ENCODE measurements around the gene CLDN9. TPM values are rescaled to one million over a fixed set of nuclear protein-coding genes. Genes with fewer than 3 reads are reported as not detected.

Gene CLDN9
- polyA plus RNA-seq, 1 donor from 2014 or later, result not detected

GRCh38 chr16:2975161-2975795, 37.4 kb upstream of the CLDN9 start:
- Histone ChIP-seq H3K4me3 (ENCODE audit: low read length) (no peak overlapping the region), H3K9me2 (ENCODE audit: insufficient read depth, low read length) (no peaks in the 10 kb centered on the region), H3K36me3 (ENCODE audit: insufficient read depth, low read length) (no peaks in the 10 kb centered on the region), H3K9me3 (ENCODE audit: low read length) (no peaks in the 10 kb centered on the region), H3K27me3 (ENCODE audit: insufficient read depth, low read depth, low read length) (no peaks in the 10 kb centered on the region), H2AFZ (ENCODE audit: low read depth, low read length) (no peak overlapping the region), H3K9ac (ENCODE audit: low read length) (no peak overlapping the region), H3K27ac (ENCODE audit: low read length) (no peak overlapping the region), H3F3A (ENCODE audit: insufficient read depth, low read length, poor library complexity, severe bottlenecking) (no peaks in the 10 kb centered on the region), H4K20me1 (ENCODE audit: insufficient read depth) (no peaks in the 10 kb centered on the region), H3K79me2 (replicated peaks; ENCODE audit: insufficient read depth, low read length) (no peaks in the 10 kb centered on the region), H3K4me2 (ENCODE audit: low read length) (no peak overlapping the region)
- no peak for TF ChIP-seq RAD21 (conservative IDR thresholded peaks at IDR 0.05)
- TF ChIP-seq EP300 (conservative IDR thresholded peaks at IDR 0.05; ENCODE audit: poor library complexity, severe bottlenecking), result no peak
- no peak for TF ChIP-seq REST (IDR thresholded peaks at IDR 0.05; ENCODE audit: borderline replicate concordance)
- no peak for TF ChIP-seq POLR2AphosphoS5 (IDR thresholded peaks at IDR 0.05)
- no peak for TF ChIP-seq MXI1 (conservative IDR thresholded peaks at IDR 0.05; ENCODE audit: poor library complexity, severe bottlenecking)
- TF ChIP-seq CTCF (IDR thresholded peaks at IDR 0.05; ENCODE audit: poor library complexity, severe bottlenecking), result no peak
- no peak for TF ChIP-seq TAF1 (IDR thresholded peaks at IDR 0.05; ENCODE audit: low read depth)
- TF ChIP-seq EZH2 (IDR thresholded peaks at IDR 0.05; ENCODE audit: borderline replicate concordance, insufficient read depth, low read length, poor library complexity, severe bottlenecking), result no peak
- no peak for TF ChIP-seq SMC3 (conservative IDR thresholded peaks at IDR 0.05; ENCODE audit: poor library complexity)

- Histone ChIP-seq H3K27ac (ENCODE audit: low read length) (no peak overlapping the region), H3K4me2 (ENCODE audit: low read length) (no peak overlapping the region), H3K36me3 (ENCODE audit: insufficient read depth, low read length) (no peaks in the 10 kb centered on the region), H3K9me2 (ENCODE audit: insufficient read depth, low read length) (no peaks in the 10 kb centered on the region), H4K20me1 (ENCODE audit: insufficient read depth) (no peaks in the 10 kb centered on the region), H2AFZ (ENCODE audit: low read depth, low read length) (no peak overlapping the region), H3K9me3 (ENCODE audit: low read length) (no peaks in the 10 kb centered on the region), H3K79me2 (replicated peaks; ENCODE audit: insufficient read depth, low read length) (no peaks in the 10 kb centered on the region), H3K9ac (ENCODE audit: low read length) (no peak overlapping the region), H3K27me3 (ENCODE audit: insufficient read depth, low read depth, low read length) (no peaks in the 10 kb centered on the region), H3F3A (ENCODE audit: insufficient read depth, low read length, poor library complexity, severe bottlenecking) (no peaks in the 10 kb centered on the region), H3K4me3 (ENCODE audit: low read length) (no peak overlapping the region)
- no peak for TF ChIP-seq MXI1 (conservative IDR thresholded peaks at IDR 0.05; ENCODE audit: poor library complexity, severe bottlenecking)
- TF ChIP-seq CTCF (IDR thresholded peaks at IDR 0.05; ENCODE audit: poor library complexity, severe bottlenecking), result no peak
- TF ChIP-seq RAD21 (conservative IDR thresholded peaks at IDR 0.05), result no peak
- no peak for TF ChIP-seq SMC3 (conservative IDR thresholded peaks at IDR 0.05; ENCODE audit: poor library complexity)
- no peak for TF ChIP-seq TAF1 (IDR thresholded peaks at IDR 0.05; ENCODE audit: low read depth)
- TF ChIP-seq POLR2AphosphoS5 (IDR thresholded peaks at IDR 0.05), result no peak
These were observed 36.5 kb upstream of the CLDN9 start for GRCh38 chr16:2976201-2976600.

Measured in neural cell (in vitro differentiated cells).